ENCODE results near the gene OR14C36. TPM values are rescaled to one million over a fixed set of nuclear protein-coding genes. Genes with fewer than 3 reads are reported as not detected.
"Not testable (repeated sequence)": the region's sequence is repeated elsewhere in the genome, so short reads cannot be mapped to it uniquely, and the experiment has no call there.

Gene OR14C36
- not detected in 2 replicates for total RNA-seq

DNA sequence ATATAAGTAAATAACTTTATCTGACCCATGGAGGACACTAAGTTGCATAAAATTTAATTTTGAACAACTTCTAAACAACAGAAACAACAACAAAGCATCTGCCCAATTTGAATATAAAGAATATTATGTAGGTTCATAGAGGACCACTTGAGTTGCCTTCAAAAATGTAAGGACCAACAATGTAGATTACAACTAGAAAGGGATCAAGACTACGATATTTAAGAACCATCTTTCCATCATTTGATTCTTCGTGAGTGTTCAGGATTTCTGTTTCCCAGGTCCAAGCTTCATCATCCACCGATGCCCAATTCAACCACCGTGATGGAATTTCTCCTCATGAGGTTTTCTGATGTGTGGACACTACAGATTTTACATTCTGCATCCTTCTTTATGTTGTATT is at the start of gene OR14C36:
OR14C36 (plus strand) TSS at position 301 of the 400 bp plus-strand sequence; CDS start at position 301, 0 bp downstream.
- Histone ChIP-seq H3K9me3 (ENCODE audit: low read depth, low read length) (no peaks in the 10 kb centered on the region), H3K27ac (ENCODE audit: low read depth, low read length) (no peak within 1 kb of the TSS), H3K27me3 (ENCODE audit: insufficient read depth, low read length) (no peaks in the 10 kb centered on the region), H3K4me1 (ENCODE audit: insufficient read depth, low read length) (no peaks in the 10 kb centered on the region), H3K79me2 (ENCODE audit: insufficient read depth, low read length) (no peaks in the 10 kb centered on the region), H3K4me3 (ENCODE audit: insufficient read depth, low read length) (no peak within 1 kb of the TSS), H4K20me1 (ENCODE audit: insufficient read depth, low read length) (no peaks in the 10 kb centered on the region), H2AFZ (ENCODE audit: low read length) (no peak within 1 kb of the TSS), H3K4me2 (ENCODE audit: insufficient read depth, low read length) (no peak within 1 kb of the TSS), H3K36me3 (ENCODE audit: insufficient read depth, low read length) (no peaks in the 10 kb centered on the region)
- DNase-seq (ENCODE audit: insufficient read length, low spot score, missing footprints): no peak
- TF ChIP-seq, protein P1, sequence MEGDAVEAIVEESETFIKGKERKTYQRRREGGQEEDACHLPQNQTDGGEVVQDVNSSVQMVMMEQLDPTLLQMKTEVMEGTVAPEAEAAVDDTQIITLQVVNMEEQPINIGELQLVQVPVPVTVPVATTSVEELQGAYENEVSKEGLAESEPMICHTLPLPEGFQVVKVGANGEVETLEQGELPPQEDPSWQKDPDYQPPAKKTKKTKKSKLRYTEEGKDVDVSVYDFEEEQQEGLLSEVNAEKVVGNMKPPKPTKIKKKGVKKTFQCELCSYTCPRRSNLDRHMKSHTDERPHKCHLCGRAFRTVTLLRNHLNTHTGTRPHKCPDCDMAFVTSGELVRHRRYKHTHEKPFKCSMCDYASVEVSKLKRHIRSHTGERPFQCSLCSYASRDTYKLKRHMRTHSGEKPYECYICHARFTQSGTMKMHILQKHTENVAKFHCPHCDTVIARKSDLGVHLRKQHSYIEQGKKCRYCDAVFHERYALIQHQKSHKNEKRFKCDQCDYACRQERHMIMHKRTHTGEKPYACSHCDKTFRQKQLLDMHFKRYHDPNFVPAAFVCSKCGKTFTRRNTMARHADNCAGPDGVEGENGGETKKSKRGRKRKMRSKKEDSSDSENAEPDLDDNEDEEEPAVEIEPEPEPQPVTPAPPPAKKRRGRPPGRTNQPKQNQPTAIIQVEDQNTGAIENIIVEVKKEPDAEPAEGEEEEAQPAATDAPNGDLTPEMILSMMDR (IDR thresholded peaks at IDR 0.05; ENCODE audit: extremely low read depth, low read depth, low read length): no peak

- Histone ChIP-seq H2AFZ (ENCODE audit: low read length) (no peak within 1 kb of the TSS), H3K27me3 (ENCODE audit: insufficient read depth, low read length) (no peaks in the 10 kb centered on the region), H3K36me3 (ENCODE audit: insufficient read depth, low read length) (no peaks in the 10 kb centered on the region), H3K4me1 (ENCODE audit: insufficient read depth, low read length) (no peaks in the 10 kb centered on the region), H3K4me2 (ENCODE audit: insufficient read depth, low read length) (no peak within 1 kb of the TSS), H3K27ac (ENCODE audit: low read depth, low read length) (no peak within 1 kb of the TSS), H4K20me1 (ENCODE audit: insufficient read depth, low read length) (no peaks in the 10 kb centered on the region), H3K9me3 (ENCODE audit: low read depth, low read length) (no peaks in the 10 kb centered on the region), H3K4me3 (ENCODE audit: insufficient read depth, low read length) (no peak within 1 kb of the TSS), H3K79me2 (ENCODE audit: insufficient read depth, low read length) (no peaks in the 10 kb centered on the region)
- TF ChIP-seq, protein P1 (IDR thresholded peaks at IDR 0.05; ENCODE audit: extremely low read depth, low read depth, low read length): no peak
- DNase-seq (ENCODE audit: insufficient read length, low spot score, missing footprints): no peak
These were observed 45.3 kb upstream of the OR14C36 start, which contains the start of gene OR2T12 for GRCh38 chr1:248303324-248303723. OR2T12 (minus strand) TSS chr1:248303424; CDS start chr1:248295578, 7,846 bp downstream.

DNA sequence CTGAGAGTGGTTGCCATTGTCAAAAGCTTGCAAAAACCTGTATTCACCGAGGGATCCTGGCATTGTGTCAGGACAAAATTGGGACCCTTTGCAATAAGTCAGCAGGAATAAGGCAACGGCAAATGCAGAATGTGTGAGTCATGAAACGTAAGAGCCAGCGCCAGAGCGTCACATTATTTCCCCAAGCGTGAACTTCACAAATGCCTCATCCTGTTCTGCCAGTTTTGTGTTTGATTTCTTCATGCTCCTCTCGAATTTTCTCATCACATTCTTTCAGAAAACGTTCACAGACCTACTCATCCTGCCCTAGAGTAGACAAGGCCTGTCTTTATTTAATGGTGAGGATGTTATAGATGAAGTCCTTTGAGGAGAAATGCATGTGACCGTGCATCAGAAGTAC is 42.9 kb upstream of the OR14C36 start:
- not testable (repeated sequence) for H2AFZ ChIP-seq (ENCODE audit: low read length); H3K4me1 ChIP-seq (ENCODE audit: insufficient read depth, low read length); H3K4me3 ChIP-seq (ENCODE audit: insufficient read depth, low read length); H3K27ac ChIP-seq (ENCODE audit: low read depth, low read length); H4K20me1 ChIP-seq (ENCODE audit: insufficient read depth, low read length); DNase-seq (ENCODE audit: insufficient read length, low spot score, missing footprints); H3K36me3 ChIP-seq (ENCODE audit: insufficient read depth, low read length); H3K27me3 ChIP-seq (ENCODE audit: insufficient read depth, low read length); H3K4me2 ChIP-seq (ENCODE audit: insufficient read depth, low read length); H3K9me3 ChIP-seq (ENCODE audit: low read depth, low read length); H3K79me2 ChIP-seq (ENCODE audit: insufficient read depth, low read length)

GRCh38 chr1:248306103-248306502 is 42.5 kb upstream of the OR14C36 start:
- TF ChIP-seq, protein P1 (IDR thresholded peaks at IDR 0.05; ENCODE audit: extremely low read depth, low read depth, low read length): no peak
- Histone ChIP-seq H3K4me2 (ENCODE audit: insufficient read depth, low read length) (no peak overlapping the region), H3K27me3 (ENCODE audit: insufficient read depth, low read length) (no peaks in the 10 kb centered on the region), H3K9me3 (ENCODE audit: low read depth, low read length) (no peaks in the 10 kb centered on the region), H3K79me2 (ENCODE audit: insufficient read depth, low read length) (no peaks in the 10 kb centered on the region), H4K20me1 (ENCODE audit: insufficient read depth, low read length) (no peaks in the 10 kb centered on the region), H3K4me3 (ENCODE audit: insufficient read depth, low read length) (no peak overlapping the region), H3K4me1 (ENCODE audit: insufficient read depth, low read length) (no peaks in the 10 kb centered on the region), H2AFZ (ENCODE audit: low read length) (no peak overlapping the region), H3K27ac (ENCODE audit: low read depth, low read length) (no peak overlapping the region), H3K36me3 (ENCODE audit: insufficient read depth, low read length) (no peaks in the 10 kb centered on the region)
- no peak for DNase-seq (ENCODE audit: insufficient read length, low spot score, missing footprints)

GRCh38 chr1:248306740-248307139 is 41.8 kb upstream of the OR14C36 start:
- not testable (repeated sequence) for H4K20me1 ChIP-seq (ENCODE audit: insufficient read depth, low read length); H3K36me3 ChIP-seq (ENCODE audit: insufficient read depth, low read length); H3K4me2 ChIP-seq (ENCODE audit: insufficient read depth, low read length); H2AFZ ChIP-seq (ENCODE audit: low read length); H3K4me3 ChIP-seq (ENCODE audit: insufficient read depth, low read length); H3K4me1 ChIP-seq (ENCODE audit: insufficient read depth, low read length); H3K9me3 ChIP-seq (ENCODE audit: low read depth, low read length); DNase-seq (ENCODE audit: insufficient read length, low spot score, missing footprints); H3K27ac ChIP-seq (ENCODE audit: low read depth, low read length); H3K79me2 ChIP-seq (ENCODE audit: insufficient read depth, low read length); H3K27me3 ChIP-seq (ENCODE audit: insufficient read depth, low read length)

All from osteoblast (primary cell).